ENCODE data around the gene BOD1. TPM values are rescaled to one million over a fixed set of nuclear protein-coding genes. Genes with fewer than 3 reads are reported as not detected.

BOD1 gene
- total RNA-seq, 2 donors from 2014 or later, result 51.1 to 52.8 TPM

DNA sequence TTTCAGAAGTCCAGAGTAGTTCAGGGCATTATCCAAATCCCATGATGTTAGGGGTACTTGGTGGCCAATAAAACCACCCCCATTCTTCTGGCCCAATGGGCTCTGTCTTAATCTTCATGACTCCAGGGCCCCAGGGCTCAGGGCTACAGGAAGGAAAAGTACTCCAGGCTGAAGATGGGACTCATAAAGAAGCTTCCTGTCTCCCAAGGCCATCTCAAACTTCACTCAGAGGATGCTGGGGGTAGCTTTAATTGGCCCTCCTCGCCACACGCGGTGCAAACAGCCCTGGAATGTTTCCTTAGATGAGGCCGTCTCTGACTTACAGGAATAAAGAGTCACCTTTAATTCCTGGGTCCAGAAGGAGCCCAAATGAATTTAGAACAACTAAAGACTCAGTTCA, 52.3 kb downstream of the BOD1 start:
- H3K27ac ChIP-seq, result no peak overlapping the region
- H3K4me3 ChIP-seq, result no peak overlapping the region
- TF ChIP-seq POLR2A (IDR thresholded peaks at IDR 0.05) (no peak), POLR2AphosphoS5 (IDR thresholded peaks at IDR 0.05) (no peak)
- TF ChIP-seq, protein P1, sequence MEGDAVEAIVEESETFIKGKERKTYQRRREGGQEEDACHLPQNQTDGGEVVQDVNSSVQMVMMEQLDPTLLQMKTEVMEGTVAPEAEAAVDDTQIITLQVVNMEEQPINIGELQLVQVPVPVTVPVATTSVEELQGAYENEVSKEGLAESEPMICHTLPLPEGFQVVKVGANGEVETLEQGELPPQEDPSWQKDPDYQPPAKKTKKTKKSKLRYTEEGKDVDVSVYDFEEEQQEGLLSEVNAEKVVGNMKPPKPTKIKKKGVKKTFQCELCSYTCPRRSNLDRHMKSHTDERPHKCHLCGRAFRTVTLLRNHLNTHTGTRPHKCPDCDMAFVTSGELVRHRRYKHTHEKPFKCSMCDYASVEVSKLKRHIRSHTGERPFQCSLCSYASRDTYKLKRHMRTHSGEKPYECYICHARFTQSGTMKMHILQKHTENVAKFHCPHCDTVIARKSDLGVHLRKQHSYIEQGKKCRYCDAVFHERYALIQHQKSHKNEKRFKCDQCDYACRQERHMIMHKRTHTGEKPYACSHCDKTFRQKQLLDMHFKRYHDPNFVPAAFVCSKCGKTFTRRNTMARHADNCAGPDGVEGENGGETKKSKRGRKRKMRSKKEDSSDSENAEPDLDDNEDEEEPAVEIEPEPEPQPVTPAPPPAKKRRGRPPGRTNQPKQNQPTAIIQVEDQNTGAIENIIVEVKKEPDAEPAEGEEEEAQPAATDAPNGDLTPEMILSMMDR (IDR thresholded peaks at IDR 0.05), result no peak
- 70% methylated on average over 4 of the region's 4 CpGs for WGBS
- H3K4me1 ChIP-seq (replicated peaks), result no peaks in the 10 kb centered on the region
- no peaks in the 10 kb centered on the region for H3K36me3 ChIP-seq
- no peaks in the 10 kb centered on the region for H3K27me3 ChIP-seq (replicated peaks; ENCODE audit: insufficient read depth)
- intact Hi-C loops (cut with DNase I), result no loop called here
- no peaks in the 10 kb centered on the region for H3K9me3 ChIP-seq
- DNase-seq (ENCODE audit: low spot score), result no peak

DNA sequence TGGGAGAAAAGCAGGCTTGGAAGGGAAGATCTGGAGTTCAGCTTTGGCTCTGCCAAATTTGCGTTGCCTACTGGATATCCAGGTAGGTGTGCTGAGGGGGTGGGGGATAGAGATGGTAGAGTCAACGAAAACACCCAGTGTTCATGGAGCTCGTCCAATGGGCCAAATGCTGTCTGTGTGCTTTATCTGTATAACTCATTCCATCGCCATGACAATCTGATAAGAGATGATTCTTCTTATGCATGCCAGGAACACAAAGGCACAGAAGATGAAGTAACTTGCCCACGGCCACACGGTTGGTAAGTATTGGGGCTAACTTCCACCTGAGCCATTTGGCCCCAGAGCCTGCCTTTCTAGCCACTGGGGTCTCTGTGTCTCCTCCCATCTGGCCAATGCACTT, 53.2 kb downstream of the BOD1 start:
- WGBS, result 73% methylated on average over 6 of the region's 6 CpGs
- Histone ChIP-seq H3K4me3 (no peak overlapping the region), H3K27me3 (replicated peaks; ENCODE audit: insufficient read depth) (no peaks in the 10 kb centered on the region)

DNA sequence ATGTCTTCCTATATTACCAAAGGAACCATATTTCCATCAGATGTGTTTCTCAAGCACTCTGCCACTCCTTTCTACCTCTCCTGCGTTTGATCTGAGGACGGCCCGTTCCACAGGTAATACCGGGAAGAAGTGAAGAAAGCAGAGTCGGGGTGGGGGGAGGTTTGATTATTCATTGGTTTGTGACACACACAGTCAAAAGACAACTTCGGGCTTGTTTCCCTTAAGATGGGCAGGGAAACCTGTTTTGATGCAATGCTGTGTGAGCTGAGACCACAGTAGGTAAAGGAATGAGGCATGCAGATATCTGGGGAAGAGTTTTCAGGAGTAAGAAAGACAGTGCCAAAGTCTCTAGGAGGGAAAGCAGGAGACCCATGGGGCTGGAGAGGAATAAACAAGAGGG, 54.0 kb downstream of the BOD1 start:
- Histone ChIP-seq H3K4me3 (no peak overlapping the region), H3K27ac (no peak overlapping the region), H3K36me3 (no peaks in the 10 kb centered on the region), H3K4me1 (replicated peaks) (no peaks in the 10 kb centered on the region), H3K9me3 (no peaks in the 10 kb centered on the region), H3K27me3 (replicated peaks; ENCODE audit: insufficient read depth) (no peaks in the 10 kb centered on the region)
- intact Hi-C loops (cut with DNase I), result no loop called here
- 75% methylated on average over 6 of the region's 6 CpGs for WGBS
- no peak for DNase-seq (ENCODE audit: low spot score)
- no peak for TF ChIP-seq POLR2AphosphoS5 (IDR thresholded peaks at IDR 0.05)
- TF ChIP-seq, protein P1 (IDR thresholded peaks at IDR 0.05), result no peak
- TF ChIP-seq POLR2A (IDR thresholded peaks at IDR 0.05), result no peak

More for the DNA sequence above, 53.2 kb downstream of the BOD1 start:
- H3K36me3 ChIP-seq, result no peaks in the 10 kb centered on the region
- TF ChIP-seq POLR2AphosphoS5 (IDR thresholded peaks at IDR 0.05) (no peak), POLR2A (IDR thresholded peaks at IDR 0.05) (no peak)
- TF ChIP-seq, protein P1 (IDR thresholded peaks at IDR 0.05), result no peak
- DNase-seq (ENCODE audit: low spot score), result no peak
- H3K9me3 ChIP-seq, result no peaks in the 10 kb centered on the region
- intact Hi-C loops (cut with DNase I), result no loop called here
- H3K4me1 ChIP-seq (replicated peaks), result no peaks in the 10 kb centered on the region
- no peak overlapping the region for H3K27ac ChIP-seq

Data from prostate gland (tissue), 2 donors.